H1 (cell line): ENCODE data around the gene PHTF1. TPM values are rescaled to one million over a fixed set of nuclear protein-coding genes. Genes with fewer than 3 reads are reported as not detected.

ENCODE experiments used
- CTCF ChIA-PET: fragments of 300-600 bp; sonication (Branson Sonifier 250); formaldehyde crosslinking; loops from one replicate; lab custom pipeline; 2021; ENCODE audit not compliant: partially characterized antibody; lab: Charles Lee
- POLR2A ChIA-PET: fragments of 300-600 bp; sonication (Branson Sonifier 250); formaldehyde crosslinking; loops from one replicate; lab custom pipeline; 2021; ENCODE audit warnings: inconsistent platforms; ENCODE audit not compliant: partially characterized antibody; lab: Charles Lee
- DNase-seq, 2 experiments: peaks; one replicate each; pipeline versions ENCODE4 v3.0.0 to v3.0.0-alpha.2; 2010 to 2022; ENCODE audit warnings: low spot score in 2 of 2, low read depth in 1 of 2, mixed read lengths in 1 of 2
- FAIRE-seq: peaks from 2 replicates; lab custom pipeline; 2011; peaks lifted over from hg19 to GRCh38; lab: Jason Lieb, UNC
- H2AFZ ChIP-seq: 2 replicates; pipeline ENCODE4 v1.8.1; 2012; ENCODE audit warnings: low read length, inconsistent platforms
- H2AK5ac ChIP-seq: 2 replicates; pipeline ENCODE4 v1.6.1; 2013; ENCODE audit warnings: low read depth, low read length
- H2BK120ac ChIP-seq: replicated peaks from 2 replicates; pipeline ENCODE3; 2013; ENCODE audit warnings: low read depth, low read length, inconsistent platforms
- H2BK12ac ChIP-seq: 2 replicates; pipeline ENCODE4 v1.6.1; 2013; ENCODE audit warnings: low read depth, low read length
- H2BK15ac ChIP-seq: 2 replicates; pipeline ENCODE4 v1.6.1; 2013; ENCODE audit warnings: low read length
- H2BK20ac ChIP-seq: 2 replicates; pipeline ENCODE4 v1.6.1; 2013; ENCODE audit warnings: low read length
- H2BK5ac ChIP-seq: 2 replicates; pipeline ENCODE4 v1.6.1; 2013; ENCODE audit warnings: low read depth, low read length
- H3K14ac ChIP-seq: 2 replicates; pipeline ENCODE4 v1.6.1; 2013; ENCODE audit warnings: inconsistent platforms; ENCODE audit not compliant: insufficient read length
- H3K18ac ChIP-seq: 2 replicates; pipeline ENCODE4 v1.6.1; 2013; ENCODE audit warnings: low read length; ENCODE audit errors: extremely low read depth
- H3K23ac ChIP-seq: 2 replicates; pipeline ENCODE4 v1.6.1; 2013; ENCODE audit warnings: inconsistent platforms; ENCODE audit not compliant: insufficient read length
- H3K23me2 ChIP-seq: 2 replicates; pipeline ENCODE4 v1.6.1; 2013; ENCODE audit warnings: low read depth, low read length
- H3K27ac ChIP-seq: 2 replicates; pipeline ENCODE4 v1.6.1; 2011; ENCODE audit warnings: low read depth, low read length, inconsistent platforms
- H3K27me3 ChIP-seq, 4 experiments: replicated peaks in 1 of 4; 1 replicate in 1 of 4; 2 replicates in 3 of 4; pipeline versions ENCODE4 v1.6.1 to v1.8.1; 2011 to 2013; ENCODE audit warnings: low read length in 3 of 4, mild to moderate bottlenecking in 3 of 4, inconsistent platforms in 2 of 4, mixed read lengths in 2 of 4, moderate library complexity in 1 of 4; ENCODE audit not compliant: control insufficient read depth in 3 of 4, insufficient read depth in 3 of 4; ENCODE audit errors: extremely low read depth in 1 of 4
- H3K36me3 ChIP-seq, 4 experiments: 2 replicates each; pipeline versions ENCODE4 v1.6.1 to v1.8.1; 2011 to 2013; ENCODE audit warnings: mild to moderate bottlenecking in 4 of 4, low read length in 3 of 4, moderate library complexity in 2 of 4, control low read depth in 1 of 4, inconsistent platforms in 1 of 4; ENCODE audit not compliant: insufficient read depth in 4 of 4, control insufficient read depth in 2 of 4
- H3K4ac ChIP-seq: replicated peaks from 2 replicates; pipeline ENCODE3; 2013; ENCODE audit warnings: low read length, low read depth, mixed read lengths, inconsistent platforms; ENCODE audit not compliant: insufficient read length
- H3K4me1 ChIP-seq, 4 experiments: replicated peaks in 1 of 4; 1 replicate in 1 of 4; 2 replicates in 3 of 4; pipeline versions ENCODE4 v1.6.1 to v1.8.1; 2011 to 2013; ENCODE audit warnings: low read length in 3 of 4, inconsistent platforms in 2 of 4, mixed read lengths in 1 of 4; ENCODE audit not compliant: insufficient read depth in 4 of 4, control insufficient read depth in 3 of 4
- H3K4me2 ChIP-seq, 2 experiments: 2 replicates each; pipeline versions ENCODE4 v1.6.1 to v1.8.1; 2011 to 2013; ENCODE audit warnings: low read depth in 2 of 2, low read length in 2 of 2, control low read depth in 1 of 2, inconsistent platforms in 1 of 2, mild to moderate bottlenecking in 1 of 2; ENCODE audit not compliant: insufficient read depth in 1 of 2
- H3K4me3 ChIP-seq, 4 experiments: fragments of 200-600, 300-600 bp in 1 of 4; sonication (generic), shearing (Covaris generic), sonication (Bioruptor Twin) in 1 of 4; 2 replicates each; pipeline versions ENCODE4 v1.5.1 to v1.8.1; 2011 to 2016; ENCODE audit warnings: low read length in 4 of 4, low read depth in 3 of 4, control low read depth in 2 of 4, inconsistent platforms in 2 of 4, mild to moderate bottlenecking in 2 of 4, mixed read lengths in 1 of 4, moderate library complexity in 1 of 4; ENCODE audit not compliant: insufficient read depth in 2 of 4; ENCODE audit errors: extremely low read depth in 1 of 4
- H3K56ac ChIP-seq: replicated peaks from 2 replicates; pipeline ENCODE3; 2013; ENCODE audit warnings: low read depth, mild to moderate bottlenecking, mixed read lengths, low read length, inconsistent platforms; ENCODE audit not compliant: insufficient read length
- H3K79me1 ChIP-seq: 2 replicates; pipeline ENCODE4 v1.6.1; 2013; ENCODE audit warnings: low read depth, low read length, control low read depth
- H3K79me2 ChIP-seq, 2 experiments: 2 replicates each; pipeline versions ENCODE4 v1.6.1 to v1.8.1; 2012 to 2013; ENCODE audit warnings: low read length in 2 of 2, mild to moderate bottlenecking in 2 of 2, inconsistent platforms in 1 of 2; ENCODE audit not compliant: insufficient read depth in 2 of 2, control insufficient read depth in 1 of 2
- H3K9ac ChIP-seq, 4 experiments: replicated peaks in 1 of 4; 1 replicate in 1 of 4; 2 replicates in 3 of 4; pipeline versions ENCODE4 v1.6.1 to v1.8.1; 2011 to 2013; ENCODE audit warnings: low read depth in 3 of 4, low read length in 3 of 4, control low read depth in 2 of 4, mild to moderate bottlenecking in 2 of 4, moderate library complexity in 2 of 4, inconsistent platforms in 1 of 4; ENCODE audit errors: extremely low read depth in 1 of 4
- H3K9me3 ChIP-seq, 2 experiments: 2 replicates each; pipeline versions ENCODE4 v1.6.1 to v1.8.1; 2012 to 2013; ENCODE audit warnings: mild to moderate bottlenecking in 2 of 2, moderate library complexity in 2 of 2, control low read depth in 1 of 2, inconsistent platforms in 1 of 2, low read depth in 1 of 2, low read length in 1 of 2, mixed read lengths in 1 of 2; ENCODE audit not compliant: insufficient read depth in 2 of 2
- H4K20me1 ChIP-seq, 2 experiments: replicated peaks in 1 of 2; 2 replicates each; pipeline versions ENCODE3 to v1.8.1; 2011 to 2013; ENCODE audit warnings: inconsistent platforms in 2 of 2, low read length in 2 of 2, mild to moderate bottlenecking in 1 of 2; ENCODE audit not compliant: insufficient read depth in 2 of 2, control insufficient read depth in 1 of 2
- H4K5ac ChIP-seq: 2 replicates; pipeline ENCODE4 v1.6.1; 2013; ENCODE audit warnings: low read length, low read depth, mixed read lengths, inconsistent platforms; ENCODE audit not compliant: insufficient read length
- H4K8ac ChIP-seq: 2 replicates; pipeline ENCODE4 v1.8.0; 2013; ENCODE audit warnings: mild to moderate bottlenecking, moderate library complexity, low read length, inconsistent platforms; ENCODE audit not compliant: insufficient read depth; ENCODE audit errors: extremely low read depth
- H4K91ac ChIP-seq: replicated peaks from 2 replicates; pipeline ENCODE3; 2013; ENCODE audit warnings: low read length, mixed read lengths, inconsistent platforms; ENCODE audit not compliant: insufficient read length
- BACH1 ChIP-seq: IDR thresholded peaks from 2 replicates; pipeline ENCODE4 v1.6.1; 2012; ENCODE audit warnings: low read length, improper control_type of control experiment
- BCL11A ChIP-seq, 2 experiments: IDR thresholded peaks; one replicate each; pipeline ENCODE4 v1.6.1; 2011; ENCODE audit warnings: low read depth in 2 of 2, low read length in 2 of 2, mild to moderate bottlenecking in 2 of 2
- CHD2 ChIP-seq: IDR thresholded peaks from 2 replicates; pipeline ENCODE4 v1.6.1; 2012; ENCODE audit warnings: low read length, improper control_type of control experiment
- TEAD4 ChIP-seq: IDR thresholded peaks from 2 replicates; pipeline ENCODE4 v1.6.1; 2012; ENCODE audit warnings: low read depth, low read length, inconsistent platforms, mixed read lengths
- WGBS, 2 experiments: shearing (Covaris generic) in 1 of 2; methylation state at CpG; one replicate each; pipeline versions ENCODE4 v1.1.6 to v1.1.7; 2013 to 2015; ENCODE audit warnings: low lambda C conversion rate in 2 of 2, mixed read lengths in 2 of 2, inconsistent platforms in 1 of 2, low coverage in 1 of 2, missing lambda C conversion rate in 1 of 2; ENCODE audit not compliant: insufficient replicate concordance in 2 of 2, insufficient coverage in 1 of 2, insufficient read length in 1 of 2; ENCODE audit errors: extremely low coverage in 1 of 2, missing lambda C conversion rate in 1 of 2; 5-methylcytosine and 5-hydroxymethylcytosine counted together
- polyA plus RNA-seq, 7 experiments: library from polyadenylated mRNA; depleted of rRNA in 3 of 7; stranded (reverse) in 5 of 7; unstranded in 2 of 7; fragments of >200 nt in 5 of 7; fragments of 200-250 nt in 2 of 7; gene quantifications; 1 replicate in 5 of 7; 2 replicates in 1 of 7; 4 replicates in 1 of 7; pipeline versions ENCODE4 v1.2.1 to v1.2.3, GENCODE V29; 2011 to 2013; ENCODE audit warnings: missing spikeins in 2 of 7, mixed read lengths in 2 of 7
- total RNA-seq: library from RNA; stranded (reverse); fragmentation: NEBNext Ultra II Directional; extraction: Animal tissue kit (Norgen Biotek cat#: 25700); gene quantifications from 2 replicates; pipeline ENCODE4 v1.2.1, GENCODE V29; 2021

The PHTF1 gene
- total and polyA plus RNA-seq, 2 of the 8 experiments (the other 6 are each of a cell fraction or from before 2014, with no cell fraction given): 9.1 to 26.9 TPM

- H4K91ac ChIP-seq: no peak overlapping the region
- ChIA-PET POLR2A (no interaction called here), CTCF (no interaction called here)
- no peak overlapping the region for H2AFZ ChIP-seq
- no peak overlapping the region for H3K4me2 ChIP-seq
- H3K56ac ChIP-seq: no peak overlapping the region
- H4K5ac ChIP-seq: no peak overlapping the region
- no peaks in the 10 kb centered on the region for H4K20me1 ChIP-seq
- no peak overlapping the region for H3K4ac ChIP-seq
- no peak overlapping the region for H3K27ac ChIP-seq
- H3K18ac ChIP-seq: no peak overlapping the region
- H3K79me2 ChIP-seq: 0 out of 4 replicates have a peak, but pooled peaks cover 0 to 3% of the 10 kb centered on the region in 2 experiments
- DNase-seq (no peak), FAIRE-seq (no peak)
- H3K79me1 ChIP-seq: no peaks in the 10 kb centered on the region
- H3K36me3 ChIP-seq: peaks cover 0 to 23% (median 4%) of the 10 kb centered on the region in 4 experiments; a peak in 4 of 8 replicates
- H2AK5ac ChIP-seq: no peak overlapping the region
- TF ChIP-seq BCL11A (IDR thresholded peaks at IDR 0.05; ENCODE audit: low read depth in 2 of 2, low read length in 2 of 2) (no peak), TEAD4 (no peak), CHD2 (no peak), BACH1 (no peak)
- no peaks in the 10 kb centered on the region for H3K27me3 ChIP-seq
- no peak overlapping the region for H4K8ac ChIP-seq
- no peak overlapping the region for H3K4me3 ChIP-seq
- 84% methylated on average over 3 of the region's 3 CpGs; no CpG with 5 or more reads in 1 of the 2 experiments for WGBS, 2 experiments
- H2BK20ac ChIP-seq: no peak overlapping the region
- no peak overlapping the region for H3K14ac ChIP-seq
- H3K23ac ChIP-seq: no peak overlapping the region
- H2BK120ac ChIP-seq: no peak overlapping the region
- no peak overlapping the region for H2BK5ac ChIP-seq
- H3K9ac ChIP-seq: no peak overlapping the region
- no peak overlapping the region for H2BK15ac ChIP-seq
- no peak overlapping the region for H2BK12ac ChIP-seq
- H3K4me1 ChIP-seq: no peaks in the 10 kb centered on the region
- peaks cover 0 to 7% of the 10 kb centered on the region in 2 experiments; a peak in 2 of 4 replicates for H3K9me3 ChIP-seq
- no peaks in the 10 kb centered on the region for H3K23me2 ChIP-seq
These were observed 13.9 kb downstream of the PHTF1 start for GRCh38 chr1:113745425-113745824.
